ENCODE measurements around the gene AKNAD1.
"Not testable (repeated sequence)": the region's sequence is repeated elsewhere in the genome, so short reads cannot be mapped to it uniquely, and the experiment has no call there.

The AKNAD1 gene, protein sequence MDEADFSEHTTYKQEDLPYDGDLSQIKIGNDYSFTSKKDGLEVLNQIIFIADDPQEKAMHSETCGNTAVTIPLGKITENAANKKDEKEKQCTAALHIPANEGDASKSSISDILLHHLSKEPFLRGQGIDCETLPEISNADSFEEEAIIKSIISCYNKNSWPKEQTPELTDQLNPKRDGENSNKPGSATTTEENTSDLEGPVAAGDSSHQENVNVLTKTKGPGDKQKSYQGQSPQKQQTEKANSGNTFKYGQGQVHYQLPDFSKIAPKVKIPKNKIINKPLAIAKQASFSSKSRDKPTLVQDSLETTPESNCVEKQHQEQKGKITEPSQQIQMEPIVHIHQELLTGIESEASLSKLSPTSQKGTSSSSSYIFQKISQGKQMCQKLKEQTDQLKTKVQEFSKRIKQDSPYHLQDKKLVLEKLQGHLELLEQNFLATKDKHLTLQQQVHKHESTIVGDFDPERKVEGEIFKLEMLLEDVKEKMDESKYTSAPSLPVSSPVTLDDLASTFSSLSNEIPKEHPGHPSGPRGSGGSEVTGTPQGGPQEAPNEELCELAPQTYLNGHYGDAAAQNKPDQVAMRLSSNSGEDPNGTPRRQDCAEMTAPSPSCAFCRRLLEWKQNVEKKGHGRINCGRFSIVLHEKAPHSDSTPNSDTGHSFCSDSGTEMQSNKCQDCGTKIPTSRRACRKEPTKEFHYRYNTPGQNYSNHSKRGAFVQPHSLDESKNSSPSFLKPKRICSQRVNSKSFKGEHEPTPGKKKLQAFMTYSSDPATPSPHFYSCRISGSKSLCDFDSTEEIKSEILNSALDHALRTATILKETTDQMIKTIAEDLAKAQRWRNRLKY

DNA sequence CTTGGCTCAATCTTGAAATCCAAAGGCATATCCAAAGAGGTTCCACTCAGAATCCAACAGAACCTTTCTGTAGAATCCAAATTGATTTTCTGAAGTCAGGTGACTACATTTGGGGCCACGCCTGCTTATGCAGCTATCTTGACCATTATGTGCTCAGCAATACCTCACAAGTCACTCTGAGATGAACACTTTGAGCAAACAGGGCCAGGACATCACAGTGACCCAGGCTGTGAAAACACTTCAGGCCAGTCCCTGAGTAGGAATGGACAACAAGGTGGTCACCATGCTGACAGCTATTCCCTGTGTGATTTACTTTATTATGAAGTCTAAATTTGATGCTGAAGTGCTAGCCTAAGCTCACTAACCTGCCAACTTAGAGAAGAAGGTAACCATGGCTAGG lies at the start of gene AKNAD1:
Gene AKNAD1, minus strand, starts transcription at position 101 of the 400 bp plus-strand sequence. CDS start 4,430 bp downstream, outside the sequence.
- no peak for DNase-seq

DNA sequence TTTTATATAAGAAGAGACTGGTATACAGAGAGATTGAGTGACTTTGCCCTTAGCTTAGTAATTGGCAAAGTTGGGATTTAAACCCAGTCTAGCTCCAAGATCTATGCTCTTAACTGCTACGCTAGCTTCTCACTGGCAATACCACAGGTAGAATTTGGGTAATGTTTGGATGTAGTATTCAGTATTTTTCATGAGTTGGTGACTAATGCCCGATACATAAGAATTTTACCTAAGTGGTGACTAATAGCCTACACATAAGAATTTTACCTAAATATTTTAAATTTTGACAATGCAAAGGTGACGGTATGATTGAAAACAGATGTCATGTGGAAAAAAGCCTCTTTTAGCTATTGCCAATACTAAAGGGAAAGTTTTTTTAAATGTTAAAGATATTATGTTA lies 44.2 kb upstream of the AKNAD1 start:
- DNase-seq, result no peak

DNA sequence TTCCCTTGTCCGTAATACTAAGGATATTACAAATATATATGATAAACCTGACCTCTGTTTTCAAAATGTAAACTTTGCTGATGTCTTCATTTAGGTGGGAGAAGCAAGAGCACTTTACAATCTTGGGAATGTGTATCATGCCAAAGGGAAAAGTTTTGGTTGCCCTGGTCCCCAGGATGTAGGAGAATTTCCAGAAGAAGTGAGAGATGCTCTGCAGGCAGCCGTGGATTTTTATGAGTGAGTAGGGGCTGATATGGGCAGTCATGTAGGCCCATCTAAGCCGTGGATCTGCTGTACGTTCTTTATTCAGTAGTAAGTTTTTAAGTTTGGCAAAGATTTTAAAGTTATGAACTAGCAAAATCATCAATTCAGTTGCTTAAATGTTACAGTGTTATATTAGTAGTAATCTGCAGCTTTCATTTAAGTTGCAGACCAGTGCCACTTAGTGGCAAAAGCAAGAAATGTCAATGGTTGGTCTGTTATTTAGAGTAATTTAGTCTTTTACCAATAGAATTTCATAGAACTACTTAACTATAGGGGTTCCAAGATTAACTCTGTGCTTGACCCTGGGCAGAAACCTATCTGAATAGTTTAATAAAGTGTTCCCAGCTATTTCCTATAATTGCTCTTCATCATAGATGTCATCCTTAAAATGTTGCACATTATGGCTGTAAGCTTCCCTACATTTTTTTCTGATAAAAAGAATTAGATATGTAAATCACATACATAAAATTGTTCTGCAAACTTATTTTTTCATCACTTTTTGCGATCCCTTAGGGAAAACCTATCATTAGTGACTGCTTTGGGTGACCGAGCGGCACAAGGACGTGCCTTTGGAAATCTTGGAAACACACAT lies 41.2 kb upstream of the AKNAD1 start:
- DNase-seq, result peak in 1 of 2 experiments; percentile 46

DNA sequence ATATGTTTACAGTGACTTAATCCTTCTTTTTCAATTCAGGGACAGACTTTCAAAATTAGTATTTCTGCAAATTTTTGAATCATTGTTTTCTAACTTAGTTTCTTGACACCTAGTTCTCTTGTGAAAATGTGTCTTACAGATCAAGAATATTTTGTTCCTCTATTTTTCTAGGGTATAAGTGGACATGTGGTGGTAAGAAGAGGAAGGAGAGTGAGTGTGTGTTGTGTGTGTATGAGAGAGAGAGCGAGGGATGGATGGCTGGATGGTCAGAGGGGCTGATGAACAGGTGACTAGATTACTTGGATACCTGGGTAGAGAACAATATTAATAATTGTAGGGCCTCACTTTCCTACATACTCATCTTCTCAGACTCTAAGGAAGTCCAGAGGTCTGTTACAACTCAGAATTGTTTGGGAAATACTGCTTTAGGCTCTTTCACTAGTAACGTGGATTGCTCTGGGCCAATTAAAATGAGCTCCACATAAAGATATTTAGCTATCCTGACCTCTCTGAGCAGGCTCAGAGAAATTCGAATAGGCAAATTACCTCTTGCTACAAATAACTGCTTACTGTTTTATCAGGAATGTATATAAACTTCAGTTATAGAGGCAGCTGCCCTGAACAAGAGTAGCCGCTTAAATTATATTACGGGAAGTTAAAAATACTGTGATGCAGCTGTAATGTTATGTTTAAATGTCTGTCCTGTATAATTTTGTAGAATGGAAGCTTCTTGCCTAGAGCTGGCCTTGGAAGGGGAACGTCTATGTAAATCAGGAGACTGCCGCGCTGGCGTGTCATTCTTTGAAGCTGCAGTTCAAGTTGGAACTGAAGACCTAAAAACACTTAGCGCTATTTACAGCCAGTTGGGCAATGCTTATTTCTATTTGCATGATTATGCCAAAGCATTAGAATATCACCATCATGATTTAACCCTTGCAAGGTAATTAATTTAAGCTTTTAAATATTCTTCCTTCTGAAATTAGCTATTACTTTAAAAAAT lies 39.6 kb upstream of the AKNAD1 start:
- no peak for DNase-seq

DNA sequence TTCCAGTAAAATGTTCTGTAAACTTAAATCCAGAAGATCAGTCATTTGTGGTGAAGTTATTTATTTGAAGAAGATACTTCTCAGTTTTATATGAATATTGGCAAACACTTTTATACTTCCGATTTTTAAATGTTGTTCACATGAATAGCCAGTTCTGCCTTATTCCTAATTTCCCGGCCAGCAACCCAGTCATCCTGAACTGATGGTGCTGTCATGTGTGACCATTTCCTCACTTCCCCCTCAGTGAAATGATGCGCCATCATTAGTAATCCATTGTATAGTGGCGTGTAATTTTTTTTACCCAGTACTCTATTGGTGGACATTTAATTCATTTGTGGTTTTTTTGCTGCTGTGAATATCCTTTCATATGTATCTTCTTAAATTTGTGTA lies 36.2 kb upstream of the AKNAD1 start:
- no peak for DNase-seq

DNA sequence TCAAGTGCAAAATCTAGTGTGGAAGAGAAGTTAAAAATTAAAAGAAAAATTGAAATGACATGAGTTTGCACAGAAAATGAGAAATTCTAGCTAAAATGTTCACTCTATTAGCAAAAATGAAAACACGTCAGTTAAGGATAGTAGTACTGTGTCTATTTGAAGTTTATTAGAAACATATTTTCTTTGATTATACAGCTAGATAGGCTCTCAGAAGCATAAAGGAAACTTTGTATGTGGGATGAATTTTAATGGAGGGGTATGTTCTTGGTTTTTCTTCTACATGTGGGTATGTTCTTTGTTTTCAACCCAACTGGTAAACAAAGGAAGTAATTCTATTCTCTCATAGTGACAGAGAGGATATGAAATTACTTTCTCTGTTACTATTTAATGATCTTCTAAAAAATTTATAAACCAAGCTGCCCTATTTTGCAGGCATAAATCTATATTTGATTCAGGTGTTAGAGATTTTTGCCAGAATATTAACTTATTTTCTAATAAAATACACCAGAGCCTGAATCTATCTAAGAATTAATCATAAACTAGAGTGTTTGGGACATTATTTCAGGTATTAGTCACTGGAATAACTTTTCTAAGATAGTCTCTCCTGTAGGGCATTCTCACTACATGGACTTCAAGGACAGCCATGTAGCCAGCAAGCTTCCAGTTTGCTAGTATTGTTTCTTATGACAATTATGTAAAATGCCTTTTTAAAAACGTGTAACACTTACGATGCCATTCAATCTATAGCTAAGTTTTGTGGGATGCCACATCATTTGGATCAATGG lies 35.7 kb upstream of the AKNAD1 start:
- no peak for DNase-seq

DNA sequence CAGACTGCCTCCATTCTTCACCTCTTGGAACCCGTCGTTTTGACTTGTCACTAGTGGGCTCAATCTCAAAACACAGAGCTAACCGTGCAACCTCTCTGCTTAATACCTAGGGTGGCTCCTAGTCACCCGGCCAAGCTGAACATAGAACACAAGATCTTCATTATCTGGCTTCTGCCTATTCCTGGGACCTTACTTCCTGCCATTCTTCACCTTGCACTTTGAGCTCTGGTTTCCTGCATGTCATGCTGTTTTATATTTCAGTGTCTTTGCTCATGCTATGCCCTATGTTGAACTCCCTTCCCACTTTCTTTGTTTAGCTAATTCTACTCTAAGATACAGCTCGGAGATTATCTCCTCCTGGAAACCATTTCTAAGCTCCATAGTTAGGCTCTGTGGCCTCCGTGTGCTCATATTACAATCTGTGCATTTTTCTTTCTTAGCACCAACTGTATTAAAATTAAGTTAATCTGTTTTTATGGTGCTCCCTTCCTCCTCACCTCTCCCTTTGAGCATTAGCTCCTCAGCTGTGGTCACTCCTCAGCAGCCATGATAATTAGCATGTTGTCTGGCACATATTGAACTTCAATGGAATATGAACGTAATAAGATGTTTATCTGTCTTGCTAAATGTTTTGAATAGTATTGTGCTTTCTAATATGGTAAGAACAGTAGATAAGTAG lies 33.0 kb upstream of the AKNAD1 start:
- DNase-seq, result no peak

DNA sequence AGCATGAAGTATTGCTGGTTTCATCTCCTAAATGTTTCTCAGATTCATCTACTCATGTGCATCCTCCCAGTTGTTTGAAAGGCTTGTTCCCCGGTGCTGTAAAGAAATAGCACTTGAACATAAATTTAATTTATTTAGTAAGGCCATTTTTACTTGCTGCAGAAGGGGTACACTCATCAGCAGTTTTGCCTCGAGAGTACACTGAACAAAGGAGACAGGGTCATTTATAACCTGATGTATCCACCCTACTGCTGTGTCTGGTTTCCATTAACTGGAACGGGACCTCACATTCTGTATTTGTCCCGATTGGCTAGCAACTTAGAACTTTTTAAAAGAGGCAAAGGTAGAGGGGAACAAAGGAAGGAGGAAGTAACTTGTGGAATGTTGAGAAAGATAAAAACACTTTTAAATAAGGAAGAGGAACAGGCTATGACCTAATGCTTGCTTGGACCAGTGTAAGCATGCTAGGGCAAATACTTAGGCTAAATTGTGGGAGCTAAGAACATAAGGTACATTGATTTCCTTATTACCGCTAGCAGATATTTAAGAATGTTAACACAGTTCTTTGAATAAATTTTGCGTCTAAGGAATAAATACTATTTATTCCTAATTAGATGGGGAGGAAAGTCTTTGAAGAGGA lies 32.2 kb upstream of the AKNAD1 start:
- DNase-seq, result not testable (repeated sequence)

DNA sequence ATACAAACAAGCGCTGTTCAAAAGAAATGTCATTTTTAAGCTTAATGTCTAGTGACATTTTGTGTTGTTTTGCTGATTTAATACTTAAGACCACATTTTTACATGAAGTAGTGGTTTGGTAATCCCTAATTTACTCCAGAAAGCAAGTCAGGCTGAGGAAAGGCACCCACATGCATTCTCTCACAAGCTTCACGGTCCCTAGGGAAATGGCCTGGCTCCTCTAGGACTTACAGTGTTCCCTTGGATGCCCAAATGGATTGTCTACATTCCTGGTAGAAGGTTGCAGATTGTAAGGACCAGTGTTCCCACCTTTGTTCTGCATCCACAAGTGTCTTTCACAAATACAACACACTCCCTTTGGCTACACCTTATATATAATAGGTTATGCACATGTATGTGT lies 29.4 kb upstream of the AKNAD1 start:
- no peak for DNase-seq

DNA sequence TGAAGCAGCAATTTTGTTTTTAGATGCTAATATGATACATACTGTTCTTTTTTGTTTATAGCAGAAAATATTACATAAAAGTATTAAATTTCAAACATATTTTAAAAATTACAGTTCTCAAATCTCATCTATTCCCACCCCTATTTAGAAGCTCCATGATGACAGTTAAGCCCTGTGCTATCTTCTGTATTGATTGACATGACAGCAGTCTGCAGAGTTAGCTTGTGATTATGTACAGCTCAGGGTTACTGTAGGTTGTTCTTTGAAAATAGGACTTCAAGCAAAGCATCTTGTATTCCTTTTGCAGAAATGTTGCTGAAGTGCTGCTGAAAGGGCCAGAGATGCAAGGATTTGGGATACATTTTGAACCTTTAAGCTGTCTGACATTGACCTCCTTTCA lies 28.1 kb upstream of the AKNAD1 start:
- no peak for DNase-seq

DNA sequence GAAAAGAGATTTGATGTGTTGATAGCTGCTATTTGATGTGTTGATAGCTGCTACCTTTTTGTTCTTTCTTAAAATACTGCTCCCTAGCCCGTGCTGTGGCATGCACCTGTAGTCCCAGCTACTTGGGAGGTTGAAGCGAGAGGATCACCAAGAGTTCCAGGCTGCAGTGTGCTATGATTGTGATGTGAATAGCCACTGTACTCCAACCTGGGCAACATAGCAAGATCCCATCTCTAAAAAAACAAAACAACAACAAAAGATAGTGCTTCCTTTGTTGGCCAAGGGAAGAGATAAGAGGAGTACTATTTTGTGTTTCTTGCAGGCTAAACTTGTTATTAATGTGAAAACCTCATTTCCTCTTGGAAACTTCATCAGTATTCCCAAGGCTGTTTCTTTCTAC lies 25.9 kb upstream of the AKNAD1 start:
- no peak for DNase-seq

DNA sequence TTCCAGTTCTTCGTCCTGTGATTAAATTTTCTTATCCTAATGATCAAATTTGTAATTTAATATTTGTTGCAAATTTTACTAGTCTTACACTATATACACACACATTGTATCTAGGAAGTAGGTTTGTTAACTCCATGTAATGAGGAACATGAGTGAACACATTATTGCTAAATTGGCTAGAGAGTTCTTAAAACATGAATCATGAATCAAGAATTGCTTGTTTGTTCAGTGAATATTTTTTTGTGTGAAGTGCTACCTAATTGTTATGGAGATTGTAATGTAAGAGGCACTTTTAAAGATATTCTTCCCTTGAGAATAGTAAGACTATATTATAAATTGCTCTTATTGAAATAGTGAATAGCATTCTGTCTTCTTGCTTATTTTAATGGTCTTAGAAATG lies 24.5 kb upstream of the AKNAD1 start:
- DNase-seq, result no peak

DNA sequence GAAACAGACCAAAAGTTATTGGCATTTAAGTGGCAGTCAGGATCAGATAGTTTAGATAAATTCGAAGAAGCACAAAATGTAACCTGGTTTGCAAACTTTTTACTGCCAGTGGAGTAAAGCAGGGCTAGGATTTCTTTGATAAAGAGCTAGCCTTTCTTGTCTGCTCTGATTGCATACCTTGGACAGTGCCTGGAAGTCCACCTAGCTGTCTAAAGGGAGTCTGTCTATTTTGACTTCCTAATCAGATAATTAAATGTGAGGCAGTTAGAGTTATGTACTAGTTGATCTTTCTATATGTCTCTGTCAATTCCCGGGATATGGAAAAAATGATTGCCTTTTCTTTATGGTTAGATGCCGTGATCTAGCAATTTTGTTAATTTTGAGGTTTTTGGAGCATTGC lies 24.0 kb upstream of the AKNAD1 start:
- DNase-seq, result no peak

DNA sequence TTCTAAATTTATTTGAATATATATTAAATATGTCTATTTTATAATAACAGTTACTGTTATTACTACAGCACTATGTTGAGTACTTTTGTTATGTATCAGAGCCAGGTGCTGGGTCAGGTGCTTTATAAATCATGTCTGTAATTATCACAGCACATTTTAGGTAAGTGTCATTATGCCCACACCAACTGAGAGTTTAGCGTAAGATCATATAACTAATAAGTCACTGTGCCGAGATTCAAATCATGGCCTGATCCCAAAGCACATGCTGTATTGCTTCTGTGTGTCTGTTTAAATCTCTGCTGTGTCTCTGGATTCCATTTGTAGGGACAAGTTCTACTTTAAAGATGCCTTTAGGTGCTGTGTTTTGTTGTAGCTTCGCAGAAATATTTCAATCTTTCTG lies 21.8 kb upstream of the AKNAD1 start:
- DNase-seq, result peak in 1 of 2 experiments; percentile 53

DNA sequence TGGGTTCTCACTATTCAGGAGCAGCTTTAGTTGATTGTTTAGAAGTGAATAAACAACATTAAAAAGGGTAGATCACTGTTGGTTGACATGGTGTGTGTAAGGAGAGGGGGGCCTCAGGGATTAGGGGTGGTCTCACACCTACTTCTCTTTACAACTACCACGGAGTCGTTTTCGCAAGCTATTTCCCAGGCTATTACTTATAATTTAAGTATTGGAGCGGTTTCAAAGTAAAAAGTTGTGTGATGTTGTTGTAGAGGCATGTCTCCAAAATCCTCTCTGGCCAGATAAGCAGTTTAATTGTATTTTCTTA lies 21.2 kb upstream of the AKNAD1 start:
- no peak for DNase-seq

DNA sequence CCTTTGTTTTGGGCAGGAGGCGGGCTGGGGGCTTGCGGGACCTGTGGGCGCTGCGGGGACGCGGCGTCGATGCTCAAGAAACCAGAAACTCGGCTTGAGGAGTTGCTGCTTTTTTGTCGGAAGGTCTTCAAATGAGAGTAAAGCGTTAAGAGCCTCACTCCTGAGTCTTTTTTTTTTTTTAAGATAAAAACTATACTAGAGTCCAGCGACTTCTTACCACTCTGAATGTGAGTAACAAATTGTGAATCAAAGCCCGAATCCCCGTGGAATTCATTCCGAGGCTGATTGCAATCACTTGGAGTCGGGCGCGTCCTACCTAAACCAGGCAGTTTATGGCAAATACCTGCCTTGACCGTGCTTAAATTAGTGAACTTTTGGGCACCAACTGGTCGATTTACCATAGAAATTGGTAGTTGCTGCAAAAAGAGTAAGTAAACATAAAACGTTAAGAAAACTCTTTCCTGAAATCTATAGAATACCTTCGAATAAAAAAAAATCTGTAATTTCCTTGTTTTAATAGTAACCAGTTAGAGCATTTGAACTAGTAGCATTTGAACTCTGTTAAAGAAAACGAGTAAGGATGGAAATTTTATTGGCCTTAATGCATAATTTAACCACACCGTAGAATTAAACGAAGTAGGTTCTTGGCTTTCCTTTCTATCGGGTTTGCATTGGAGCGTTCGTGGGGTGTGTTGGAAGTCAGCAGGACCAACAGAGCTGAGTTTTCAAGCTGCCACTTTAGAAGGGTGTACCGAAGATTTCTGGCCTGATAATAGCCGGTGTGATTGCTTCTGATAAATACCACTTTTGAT lies 20.7 kb upstream of the AKNAD1 start:
- DNase-seq, result peak in 1 of 2 experiments; percentile 10

DNA sequence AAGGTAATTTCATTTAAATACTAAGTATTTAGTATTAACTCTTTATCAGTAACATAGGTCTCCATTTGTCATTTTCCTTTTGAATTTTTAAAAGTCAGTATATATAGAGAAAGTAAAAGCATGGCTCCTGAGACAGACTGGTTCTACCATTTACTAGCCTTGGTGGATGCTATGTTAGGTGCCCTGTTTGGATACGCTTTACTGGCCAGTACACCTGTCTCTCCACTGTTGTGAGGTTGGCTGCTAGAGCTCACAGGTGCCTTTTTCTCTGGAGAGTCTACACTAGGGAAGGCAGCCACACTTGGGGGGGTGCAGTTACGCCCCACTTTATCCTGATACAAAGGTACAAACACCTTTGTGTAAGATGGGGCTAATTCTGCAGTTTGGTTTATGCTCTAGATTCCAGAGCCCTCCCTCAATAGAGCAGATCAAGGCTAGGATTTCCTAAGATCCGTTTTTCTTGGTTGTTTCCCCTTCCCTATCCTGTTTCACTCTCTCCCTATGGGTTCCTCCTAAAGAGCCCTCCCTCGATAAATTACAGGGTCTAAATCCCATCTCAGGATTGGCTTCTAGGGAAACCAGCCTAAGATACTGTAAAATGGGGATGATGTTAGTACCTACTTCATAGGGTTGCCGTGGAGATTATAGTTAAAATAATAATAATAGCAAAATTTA lies 14.3 kb upstream of the AKNAD1 start:
- DNase-seq, result no peak

DNA sequence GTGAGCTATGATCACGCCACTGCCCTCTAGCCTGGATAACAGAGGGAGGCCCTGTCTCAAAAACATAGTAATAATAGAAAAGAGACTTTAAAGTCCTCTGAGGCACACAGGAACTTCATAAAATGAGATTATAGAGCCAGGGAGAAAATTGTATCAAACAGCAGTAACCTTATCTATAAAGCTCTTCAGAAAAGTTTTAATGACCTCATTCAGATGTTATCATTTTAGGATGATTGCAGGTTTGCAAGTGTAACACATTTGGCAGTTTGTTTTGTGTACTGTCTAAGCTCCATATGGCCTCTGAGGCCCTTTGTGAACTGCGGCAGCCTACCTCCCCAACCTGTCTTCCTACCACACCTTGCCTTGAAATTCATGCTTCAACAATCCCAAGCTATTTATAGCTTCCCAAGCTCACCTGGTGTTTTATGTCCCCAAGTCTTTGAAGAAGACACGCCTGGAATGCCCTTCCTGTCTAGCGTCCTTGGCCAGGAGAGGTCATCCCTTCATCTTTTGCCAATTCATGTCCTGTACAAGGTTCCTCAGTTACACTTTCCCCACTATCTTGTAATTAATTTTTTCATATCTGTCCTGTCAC lies 8.5 kb upstream of the AKNAD1 start:
- no peak for DNase-seq

Measured in NCI-H2081 (cell line).